Activated CD4-positive, alpha-beta T cell treated with anti-CD3 and anti-CD28 coated beads, Interleukin-2, amount 50 U/mL, for 48 hours (primary cell): ENCODE measurements around the gene RAE1.

Experiments used
- DNase-seq, 2 experiments: peaks; one replicate each; pipeline ENCODE4 v3.0.0-alpha.2; 2020

Gene RAE1

GRCh38 chr20:57389695-57390603 lies 38.9 kb downstream of the RAE1 start:
- DNase-seq, result peak; percentile 73 to 77

- peak; percentile 77 to 81 for DNase-seq
These were observed 39.8 kb downstream of the RAE1 start, which contains the start of gene RBM38 for GRCh38 chr20:57390604-57391438. Gene RBM38, plus strand, starts transcription at chr20:57391396. Its CDS starts 186 bp downstream, at chr20:57391582.

GRCh38 chr20:57391439-57392301 lies 40.6 kb downstream of the RAE1 start:
- peak; percentile 30 to 44 for DNase-seq

- peak; percentile 75 to 78 for DNase-seq
These were observed 41.6 kb downstream of the RAE1 start for GRCh38 chr20:57392512-57393271.

GRCh38 chr20:57393321-57394120 lies 42.5 kb downstream of the RAE1 start:
- DNase-seq, result no peak

- DNase-seq, result no peak
These were observed 43.3 kb downstream of the RAE1 start for GRCh38 chr20:57394121-57395082.

- no peak for DNase-seq
These were observed 44.3 kb downstream of the RAE1 start for GRCh38 chr20:57395111-57395966.

- no peak for DNase-seq
These were observed 45.3 kb downstream of the RAE1 start for GRCh38 chr20:57396212-57396983.

GRCh38 chr20:57396984-57397692 lies 46.1 kb downstream of the RAE1 start:
- DNase-seq, result peak; percentile 43 to 49

GRCh38 chr20:57397693-57398108 lies 46.6 kb downstream of the RAE1 start:
- peak; percentile 35 to 43 for DNase-seq

GRCh38 chr20:57398231-57398821 lies 47.3 kb downstream of the RAE1 start:
- peak; percentile 83 to 85 for DNase-seq

GRCh38 chr20:57398901-57399535 lies 48.0 kb downstream of the RAE1 start:
- no peak for DNase-seq

- peak; percentile 70 to 79 for DNase-seq
These were observed 48.6 kb downstream of the RAE1 start for GRCh38 chr20:57399587-57400155.

- DNase-seq, result no peak
These were observed 49.2 kb downstream of the RAE1 start for GRCh38 chr20:57400231-57400701.

- no peak for DNase-seq
These were observed 49.9 kb downstream of the RAE1 start for GRCh38 chr20:57400821-57401564.
